Fibroblast of lung (primary cell): ENCODE results near the gene ATP1A3. TPM values are rescaled to one million over a fixed set of nuclear protein-coding genes. Genes with fewer than 3 reads are reported as not detected.

Experiments used
- DNase-seq, 2 donors: peaks; one replicate each; pipeline versions ENCODE4 v3.0.0 to v3.0.0-alpha.2; 2010; ENCODE audit warnings: low read depth in 2 of 2
- H2AFZ ChIP-seq: 2 replicates; pipeline ENCODE4 v1.5.1; 2012; ENCODE audit warnings: low read length, control low read depth, inconsistent platforms
- H3K27ac ChIP-seq: 2 replicates; pipeline ENCODE4 v1.5.1; 2011; ENCODE audit warnings: low read length, control low read depth; ENCODE audit not compliant: insufficient read depth
- H3K27me3 ChIP-seq: 2 replicates; pipeline ENCODE4 v1.5.1; 2011; ENCODE audit warnings: mild to moderate bottlenecking, low read length; ENCODE audit not compliant: control insufficient read depth, insufficient read depth
- H3K36me3 ChIP-seq: 2 replicates; pipeline ENCODE4 v1.5.1; 2011; ENCODE audit warnings: low read length; ENCODE audit not compliant: control insufficient read depth, insufficient read depth
- H3K4me1 ChIP-seq: 2 replicates; pipeline ENCODE4 v1.5.1; 2011; ENCODE audit warnings: low read length; ENCODE audit not compliant: control insufficient read depth, insufficient read depth; ENCODE audit errors: extremely low read depth
- H3K4me2 ChIP-seq: 2 replicates; pipeline ENCODE4 v1.5.1; 2011; ENCODE audit warnings: low read length, control low read depth; ENCODE audit not compliant: insufficient read depth; ENCODE audit errors: extremely low read depth
- H3K4me3 ChIP-seq, 4 experiments: fragments of 200-600 bp in 1 of 4; sonication (generic) in 1 of 4; replicated peaks in 1 of 4; 2 replicates each; pipeline ENCODE4 v1.5.1; 2011 to 2016; ENCODE audit warnings: low read length in 4 of 4, low read depth in 3 of 4, mild to moderate bottlenecking in 3 of 4, control low read depth in 2 of 4, inconsistent platforms in 1 of 4, mixed read lengths in 1 of 4; ENCODE audit not compliant: insufficient read depth in 1 of 4; ENCODE audit errors: control extremely low read depth in 1 of 4
- H3K79me2 ChIP-seq: 2 replicates; pipeline ENCODE4 v1.5.1; 2012; ENCODE audit warnings: mild to moderate bottlenecking, low read length, inconsistent platforms; ENCODE audit not compliant: control insufficient read depth, insufficient read depth
- H3K9ac ChIP-seq: 2 replicates; pipeline ENCODE4 v1.5.1; 2011; ENCODE audit warnings: mild to moderate bottlenecking, low read length, control low read depth; ENCODE audit not compliant: insufficient read depth
- H3K9me3 ChIP-seq: 2 replicates; pipeline ENCODE4 v1.5.1; 2012; ENCODE audit warnings: low read depth, low read length; ENCODE audit not compliant: control insufficient read depth, insufficient read depth
- H4K20me1 ChIP-seq: 2 replicates; pipeline ENCODE4 v1.5.1; 2011; ENCODE audit warnings: low read length; ENCODE audit not compliant: control insufficient read depth, insufficient read depth; ENCODE audit errors: extremely low read depth
- CTCF ChIP-seq, 2 donors: IDR thresholded peaks in 1 of 2; conservative IDR thresholded peaks in 1 of 2; 1 replicate in 1 of 2; 2 replicates in 1 of 2; pipeline ENCODE4 v1.5.1; 2011 to 2012; ENCODE audit warnings: low read length in 2 of 2, control low read depth in 1 of 2, inconsistent platforms in 1 of 2, low read depth in 1 of 2, mild to moderate bottlenecking in 1 of 2
- EZH2 ChIP-seq: IDR thresholded peaks from 2 replicates; pipeline ENCODE4 v1.5.1; 2012; ENCODE audit warnings: low read length, control low read depth, mild to moderate bottlenecking; ENCODE audit errors: missing control alignments
- polyA plus RNA-seq, 2 donors: library from polyadenylated mRNA; depleted of rRNA in 1 of 2; stranded (reverse) in 1 of 2; unstranded in 1 of 2; fragments of >200 nt; gene quantifications; 2 replicates each; pipeline ENCODE4 v1.2.1, GENCODE V29; 2011 to 2012; ENCODE audit warnings: missing spikeins in 1 of 2
- total RNA-seq: library from RNA; depleted of rRNA; stranded (reverse); fragments of >200 nt; gene quantifications from 2 replicates; pipeline ENCODE4 v1.2.1, GENCODE V29; 2014

ATP1A3 gene
- total and polyA plus RNA-seq, 2 donors (not counting 1 experiment from before 2014, with no cell fraction given) = 0.17 TPM; not detected in 1

- Histone ChIP-seq H3K36me3 (no peaks in the 10 kb centered on the region), H3K4me1 (no peaks in the 10 kb centered on the region), H3K79me2 (no peaks in the 10 kb centered on the region), H3K9ac (no peak overlapping the region), H3K27ac (no peak overlapping the region), H3K27me3 (no peaks in the 10 kb centered on the region), H2AFZ (no peak overlapping the region), H3K4me2 (no peak overlapping the region), H3K4me3 (no peak overlapping the region), H3K9me3 (no peaks in the 10 kb centered on the region), H4K20me1 (no peaks in the 10 kb centered on the region)
- TF ChIP-seq EZH2 = no peak
- TF ChIP-seq CTCF (conservative IDR thresholded peaks at IDR 0.05 in 1 of 2, IDR thresholded peaks at IDR 0.05 in 1 of 2; ENCODE audit: low read depth in 1 of 2, low read length in 2 of 2) = no peak
- DNase-seq = no peak
Observed at GRCh38 chr19:41977916-41978315, 16.1 kb downstream of the ATP1A3 start.

GRCh38 chr19:41974652-41975051 is 19.4 kb downstream of the ATP1A3 start:
- no peaks in the 10 kb centered on the region for H3K79me2 ChIP-seq
- TF ChIP-seq CTCF (conservative IDR thresholded peaks at IDR 0.05 in 1 of 2, IDR thresholded peaks at IDR 0.05 in 1 of 2; ENCODE audit: low read depth in 1 of 2, low read length in 2 of 2) = no peak
- TF ChIP-seq EZH2 = no peak
- no peaks in the 10 kb centered on the region for H3K27me3 ChIP-seq
- H3K9ac ChIP-seq = no peak overlapping the region
- no peak overlapping the region for H2AFZ ChIP-seq
- no peak overlapping the region for H3K4me3 ChIP-seq
- H3K4me1 ChIP-seq = no peaks in the 10 kb centered on the region
- DNase-seq = no peak
- H3K4me2 ChIP-seq = no peak overlapping the region
- H3K36me3 ChIP-seq = no peaks in the 10 kb centered on the region
- H4K20me1 ChIP-seq = no peaks in the 10 kb centered on the region
- no peak overlapping the region for H3K27ac ChIP-seq
- no peaks in the 10 kb centered on the region for H3K9me3 ChIP-seq

GRCh38 chr19:41971363-41971762 is 22.7 kb downstream of the ATP1A3 start:
- TF ChIP-seq EZH2 (no peak), CTCF (conservative IDR thresholded peaks at IDR 0.05 in 1 of 2, IDR thresholded peaks at IDR 0.05 in 1 of 2; ENCODE audit: low read depth in 1 of 2, low read length in 2 of 2) (no peak)

More at GRCh38 chr19:41971363-41971762, 22.7 kb downstream of the ATP1A3 start:
- Histone ChIP-seq H3K36me3 (no peaks in the 10 kb centered on the region), H4K20me1 (no peaks in the 10 kb centered on the region), H3K4me3 (no peak overlapping the region), H3K79me2 (no peaks in the 10 kb centered on the region), H3K9ac (no peak overlapping the region), H3K9me3 (no peaks in the 10 kb centered on the region), H2AFZ (no peak overlapping the region), H3K27me3 (peaks cover 1% of the 10 kb centered on the region), H3K4me1 (no peaks in the 10 kb centered on the region), H3K4me2 (no peak overlapping the region), H3K27ac (no peak overlapping the region)
- no peak for DNase-seq
